Measurements from ENCODE around the gene THSD4.

Gene THSD4

GRCh38 chr15:71567173-71567572 is 451.9 kb downstream of the THSD4 start:
- no peak for DNase-seq (ENCODE audit: extremely low read depth, low read depth)
- no peak overlapping the region for H3K4me3 ChIP-seq (replicated peaks; ENCODE audit: low read depth, low read length)
- TF ChIP-seq CTCF (IDR thresholded peaks at IDR 0.05; ENCODE audit: low read depth, low read length, missing control alignments): no peak

- H3K4me3 ChIP-seq (replicated peaks; ENCODE audit: low read depth, low read length): no peak overlapping the region
- no peak for DNase-seq (ENCODE audit: extremely low read depth, low read depth)
- no peak for TF ChIP-seq CTCF (IDR thresholded peaks at IDR 0.05; ENCODE audit: low read depth, low read length, missing control alignments)
These were observed 453.0 kb downstream of the THSD4 start for GRCh38 chr15:71568227-71568626.

DNA sequence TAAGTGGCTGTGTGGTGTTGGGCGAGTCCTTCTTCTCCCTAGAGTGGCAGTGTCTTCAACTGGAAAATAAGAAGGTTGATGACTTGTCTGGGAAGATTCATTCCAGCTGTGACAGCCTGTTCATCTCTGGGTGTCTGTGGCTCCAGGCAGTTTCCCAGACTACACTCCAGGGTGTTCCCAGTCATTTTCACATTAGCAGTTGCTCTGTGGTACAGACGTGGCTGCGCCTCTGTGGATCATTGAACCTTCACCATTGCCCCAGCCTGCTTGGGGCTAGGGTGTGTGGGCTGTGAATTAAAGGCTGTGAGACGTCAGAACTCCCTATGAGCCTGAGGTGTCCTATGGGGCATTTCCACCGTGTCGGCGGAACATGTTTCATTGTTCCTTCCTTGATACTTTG is 455.5 kb downstream of the THSD4 start:
- no peak for TF ChIP-seq CTCF (IDR thresholded peaks at IDR 0.05; ENCODE audit: low read depth, low read length, missing control alignments)
- no peak overlapping the region for H3K4me3 ChIP-seq (replicated peaks; ENCODE audit: low read depth, low read length)
- no peak for DNase-seq (ENCODE audit: extremely low read depth, low read depth)

DNA sequence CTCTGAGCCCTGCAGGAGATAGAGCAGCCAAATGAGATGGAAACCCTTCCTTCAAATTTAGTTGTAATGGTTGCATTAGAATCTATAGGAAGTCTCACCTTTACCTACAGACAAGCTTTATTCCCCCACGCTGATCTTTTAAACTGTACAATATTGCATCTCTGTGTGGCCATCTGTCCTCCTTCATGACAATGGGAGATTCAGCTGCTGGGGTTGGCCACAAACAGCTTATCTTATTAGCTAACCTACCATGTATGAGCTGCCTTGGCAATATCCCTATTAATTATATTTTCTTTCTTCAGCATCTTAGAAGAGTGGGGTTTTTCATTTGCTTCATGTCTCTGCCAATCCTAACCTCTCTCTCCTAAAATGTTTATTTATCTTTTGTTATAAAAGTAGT is 456.4 kb downstream of the THSD4 start:
- H3K4me3 ChIP-seq (replicated peaks; ENCODE audit: low read depth, low read length): no peak overlapping the region
- no peak for TF ChIP-seq CTCF (IDR thresholded peaks at IDR 0.05; ENCODE audit: low read depth, low read length, missing control alignments)
- no peak for DNase-seq (ENCODE audit: extremely low read depth, low read depth)

- DNase-seq (ENCODE audit: extremely low read depth, low read depth): no peak
- no peak for TF ChIP-seq CTCF (IDR thresholded peaks at IDR 0.05; ENCODE audit: low read depth, low read length, missing control alignments)
- no peak overlapping the region for H3K4me3 ChIP-seq (replicated peaks; ENCODE audit: low read depth, low read length)
These were observed 457.3 kb downstream of the THSD4 start for GRCh38 chr15:71572452-71573053.

GRCh38 chr15:71573599-71573998 is 458.3 kb downstream of the THSD4 start:
- no peak overlapping the region for H3K4me3 ChIP-seq (replicated peaks; ENCODE audit: low read depth, low read length)
- DNase-seq (ENCODE audit: extremely low read depth, low read depth): no peak
- TF ChIP-seq CTCF (IDR thresholded peaks at IDR 0.05; ENCODE audit: low read depth, low read length, missing control alignments): no peak

GRCh38 chr15:71575474-71576045 is 460.3 kb downstream of the THSD4 start:
- peak; percentile 41 for TF ChIP-seq CTCF (IDR thresholded peaks at IDR 0.05; ENCODE audit: low read depth, low read length, missing control alignments)
- DNase-seq (ENCODE audit: extremely low read depth, low read depth): no peak
- no peak overlapping the region for H3K4me3 ChIP-seq (replicated peaks; ENCODE audit: low read depth, low read length)
